HG03342 (cell line): ENCODE results near the gene FAAP20.

Experiments used
- ATAC-seq: cut with Tn5 transposase; IDR thresholded peaks from one replicate; pipeline ENCODE4 v1.9.1; 2021; ENCODE audit warnings: mild to moderate bottlenecking, moderate library complexity; ENCODE audit not compliant: unreplicated experiment

FAAP20 gene

GRCh38 chr1:2194319-2194897 is at the start of gene FAAP20:
Gene FAAP20, minus strand, starts transcription at chr1:2194772. Its CDS starts 23 bp downstream, at chr1:2194749.
- ATAC-seq = peak; percentile 64

GRCh38 chr1:2242814-2243725 is 48.5 kb upstream of the FAAP20 start:
- ATAC-seq = no peak

GRCh38 chr1:2241820-2242219 is 47.2 kb upstream of the FAAP20 start:
- no peak for ATAC-seq

GRCh38 chr1:2240270-2241156 is 45.9 kb upstream of the FAAP20 start:
- ATAC-seq = no peak

GRCh38 chr1:2239384-2239985 is 44.9 kb upstream of the FAAP20 start:
- ATAC-seq = no peak

GRCh38 chr1:2239013-2239370 is 44.4 kb upstream of the FAAP20 start:
- no peak for ATAC-seq

- ATAC-seq = no peak
Measured at GRCh38 chr1:2238361-2239012, 43.9 kb upstream of the FAAP20 start.

GRCh38 chr1:2237773-2238172 is 43.2 kb upstream of the FAAP20 start:
- no peak for ATAC-seq

GRCh38 chr1:2236695-2237677 is 42.4 kb upstream of the FAAP20 start:
- ATAC-seq = no peak

- ATAC-seq = no peak
Measured at GRCh38 chr1:2235300-2235998, 40.9 kb upstream of the FAAP20 start.

- ATAC-seq = no peak
Measured at GRCh38 chr1:2234762-2235113, 40.2 kb upstream of the FAAP20 start.

- no peak for ATAC-seq
Measured at GRCh38 chr1:2233997-2234761, 39.6 kb upstream of the FAAP20 start.

- no peak for ATAC-seq
Measured at GRCh38 chr1:2233468-2233867, 38.9 kb upstream of the FAAP20 start.

GRCh38 chr1:2232916-2233438 is 38.4 kb upstream of the FAAP20 start:
- ATAC-seq = no peak

- ATAC-seq = no peak
Measured at GRCh38 chr1:2232255-2232915, 37.8 kb upstream of the FAAP20 start.

- no peak for ATAC-seq
Measured at GRCh38 chr1:2231532-2232254, 37.1 kb upstream of the FAAP20 start.
